Spleen (tissue), 7 donors: ENCODE data around the gene YJU2.

Experiments
- POLR2A ChIP-seq, 3 donors: fragments of 450-650 bp; IDR thresholded peaks; one replicate each; pipeline ENCODE4 v1.5.1; 2017; ENCODE audit warnings: antibody characterized with exemption in 3 of 3, mild to moderate bottlenecking in 1 of 3
- POLR2AphosphoS5 ChIP-seq, 3 donors: sonication (generic); formaldehyde crosslinking; IDR thresholded peaks; one replicate each; pipeline ENCODE4 v1.5.1; 2017; ENCODE audit warnings: antibody characterized with exemption in 3 of 3
- TF ChIP-seq, protein P1 (sequence below), 11 experiments: fragments of 200-600 bp in 7 of 11; fragments of 450-650 bp in 4 of 11; sonication (generic) in 4 of 11; IDR thresholded peaks in 8 of 11; conservative IDR thresholded peaks in 3 of 11; 1 replicate in 7 of 11; 2 replicates in 4 of 11; pipeline versions ENCODE4 v1.4.0 to v1.8.0; 2016 to 2021; ENCODE audit warnings: antibody characterized with exemption in 11 of 11, inconsistent platforms in 4 of 11, mild to moderate bottlenecking in 1 of 11
- donor health status: DM: no; HTN: no; CAD: no; lungs with moderate emphysema.
- donor health status: DM: no; HTN: no; CAD: no.
- donor health status: DM: no; HTN: no; CAD: no.

DNA sequence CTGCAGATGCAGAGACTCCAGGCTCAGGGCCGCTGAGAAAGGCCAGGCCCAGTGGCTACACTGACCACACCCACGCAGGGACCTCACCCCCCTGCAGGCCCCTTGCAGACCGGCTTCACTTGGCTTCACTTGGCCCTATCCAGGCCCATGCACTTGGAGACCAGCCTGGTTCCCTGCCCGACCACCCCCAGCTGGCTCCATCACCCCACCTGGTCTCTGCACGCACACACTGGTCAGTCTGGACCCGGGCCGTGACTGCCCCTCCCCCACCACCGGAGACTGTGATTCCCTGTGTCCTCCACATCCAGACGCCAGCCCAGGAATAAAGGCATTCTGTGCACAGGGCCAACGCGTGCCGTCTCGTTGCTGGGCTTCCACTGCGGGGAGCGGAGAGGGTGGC lies 22.4 kb upstream of the YJU2 start:
- no peak for TF ChIP-seq POLR2A (IDR thresholded peaks at IDR 0.05)
- TF ChIP-seq, protein P1, sequence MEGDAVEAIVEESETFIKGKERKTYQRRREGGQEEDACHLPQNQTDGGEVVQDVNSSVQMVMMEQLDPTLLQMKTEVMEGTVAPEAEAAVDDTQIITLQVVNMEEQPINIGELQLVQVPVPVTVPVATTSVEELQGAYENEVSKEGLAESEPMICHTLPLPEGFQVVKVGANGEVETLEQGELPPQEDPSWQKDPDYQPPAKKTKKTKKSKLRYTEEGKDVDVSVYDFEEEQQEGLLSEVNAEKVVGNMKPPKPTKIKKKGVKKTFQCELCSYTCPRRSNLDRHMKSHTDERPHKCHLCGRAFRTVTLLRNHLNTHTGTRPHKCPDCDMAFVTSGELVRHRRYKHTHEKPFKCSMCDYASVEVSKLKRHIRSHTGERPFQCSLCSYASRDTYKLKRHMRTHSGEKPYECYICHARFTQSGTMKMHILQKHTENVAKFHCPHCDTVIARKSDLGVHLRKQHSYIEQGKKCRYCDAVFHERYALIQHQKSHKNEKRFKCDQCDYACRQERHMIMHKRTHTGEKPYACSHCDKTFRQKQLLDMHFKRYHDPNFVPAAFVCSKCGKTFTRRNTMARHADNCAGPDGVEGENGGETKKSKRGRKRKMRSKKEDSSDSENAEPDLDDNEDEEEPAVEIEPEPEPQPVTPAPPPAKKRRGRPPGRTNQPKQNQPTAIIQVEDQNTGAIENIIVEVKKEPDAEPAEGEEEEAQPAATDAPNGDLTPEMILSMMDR (IDR thresholded peaks at IDR 0.05 in 8 of 11, conservative IDR thresholded peaks at IDR 0.05 in 3 of 11): no peak
- TF ChIP-seq POLR2AphosphoS5 (IDR thresholded peaks at IDR 0.05): no peak
